Mesenchymal stem cell (in vitro differentiated cells and primary cell): ENCODE results near the gene OGFOD3. TPM values are rescaled to one million over a fixed set of nuclear protein-coding genes. Genes with fewer than 3 reads are reported as not detected.

Source experiments
- DNase-seq: peaks from one replicate; pipeline ENCODE4 v3.0.0-alpha.2; 2013
- H2AFZ ChIP-seq: one replicate; pipeline ENCODE4 v1.6.1; 2013; ENCODE audit warnings: low read depth, mild to moderate bottlenecking, control low read depth, inconsistent platforms, low read length, moderate library complexity
- H2AK5ac ChIP-seq: 2 replicates; pipeline ENCODE4 v1.6.1; 2013; ENCODE audit warnings: low read length, moderate library complexity, mild to moderate bottlenecking, inconsistent platforms; ENCODE audit not compliant: severe bottlenecking
- H2BK120ac ChIP-seq: one replicate; pipeline ENCODE4 v1.6.1; 2013; ENCODE audit warnings: low read depth, mild to moderate bottlenecking, inconsistent platforms, low read length, moderate library complexity
- H2BK12ac ChIP-seq, 2 experiments: one replicate each; pipeline ENCODE4 v1.6.1; 2013; ENCODE audit warnings: inconsistent platforms in 2 of 2, low read length in 2 of 2, mild to moderate bottlenecking in 2 of 2, moderate library complexity in 2 of 2, control low read depth in 1 of 2
- H2BK15ac ChIP-seq: one replicate; pipeline ENCODE4 v1.6.1; 2013; ENCODE audit warnings: mild to moderate bottlenecking, low read depth, inconsistent platforms; ENCODE audit not compliant: poor library complexity, severe bottlenecking
- H2BK5ac ChIP-seq: 2 replicates; pipeline ENCODE4 v1.6.1; 2013; ENCODE audit warnings: low read depth, mild to moderate bottlenecking, low read length, control low read depth, inconsistent platforms; ENCODE audit not compliant: poor library complexity, severe bottlenecking
- H3K14ac ChIP-seq, 2 experiments: one replicate each; pipeline ENCODE4 v1.6.1; 2013; ENCODE audit warnings: inconsistent platforms in 2 of 2, low read length in 2 of 2, control low read depth in 1 of 2, mild to moderate bottlenecking in 1 of 2, moderate library complexity in 1 of 2
- H3K18ac ChIP-seq, 2 experiments: one replicate each; pipeline ENCODE4 v1.6.1; 2013; ENCODE audit warnings: inconsistent platforms in 2 of 2, low read length in 2 of 2, control low read depth in 1 of 2, low read depth in 1 of 2, mild to moderate bottlenecking in 1 of 2
- H3K23ac ChIP-seq, 2 experiments: one replicate each; pipeline ENCODE4 v1.6.1; 2013; ENCODE audit warnings: inconsistent platforms in 2 of 2, low read length in 2 of 2, mild to moderate bottlenecking in 2 of 2, moderate library complexity in 2 of 2, control low read depth in 1 of 2
- H3K27ac ChIP-seq: 2 replicates; pipeline ENCODE4 v1.5.1; 2013; ENCODE audit warnings: mild to moderate bottlenecking, moderate library complexity, low read length, control low read depth, inconsistent platforms; ENCODE audit not compliant: poor library complexity, severe bottlenecking
- H3K27me3 ChIP-seq, 2 experiments: 2 replicates each; pipeline versions ENCODE4 v1.6.1 to v1.7.0; 2013; ENCODE audit warnings: low read length in 2 of 2, mild to moderate bottlenecking in 2 of 2, moderate library complexity in 2 of 2, control low read depth in 1 of 2, inconsistent platforms in 1 of 2; ENCODE audit not compliant: control insufficient read depth in 1 of 2, insufficient read depth in 1 of 2
- H3K36me3 ChIP-seq, 2 experiments: 2 replicates each; pipeline versions ENCODE4 v1.6.1 to v1.7.0; 2013; ENCODE audit warnings: low read length in 2 of 2, control low read depth in 1 of 2, inconsistent platforms in 1 of 2, low read depth in 1 of 2, mild to moderate bottlenecking in 1 of 2; ENCODE audit not compliant: insufficient read depth in 2 of 2, control insufficient read depth in 1 of 2
- H3K4ac ChIP-seq, 2 experiments: one replicate each; pipeline ENCODE4 v1.6.1; 2013; ENCODE audit warnings: inconsistent platforms in 2 of 2, low read length in 2 of 2, mild to moderate bottlenecking in 2 of 2, moderate library complexity in 2 of 2, control low read depth in 1 of 2, low read depth in 1 of 2
- H3K4me1 ChIP-seq: 2 replicates; pipeline ENCODE4 v1.6.1; 2013; ENCODE audit warnings: low read depth, low read length, control low read depth; ENCODE audit not compliant: control insufficient read depth, insufficient read depth
- H3K4me2 ChIP-seq: 2 replicates; pipeline ENCODE4 v1.6.1; 2013; ENCODE audit warnings: low read length, mild to moderate bottlenecking, inconsistent platforms; ENCODE audit not compliant: poor library complexity, severe bottlenecking
- H3K4me3 ChIP-seq, 2 experiments: 2 replicates each; pipeline versions ENCODE4 v1.5.1 to v1.7.0; 2013; ENCODE audit warnings: low read length in 2 of 2, mild to moderate bottlenecking in 2 of 2, control low read depth in 1 of 2, low read depth in 1 of 2; ENCODE audit not compliant: insufficient read depth in 1 of 2
- H3K79me1 ChIP-seq: replicated peaks from 2 replicates; pipeline ENCODE4 v1.6.1; 2013; ENCODE audit warnings: mild to moderate bottlenecking, control low read depth, low read length, inconsistent platforms; ENCODE audit not compliant: poor library complexity, severe bottlenecking
- H3K9ac ChIP-seq: 2 replicates; pipeline ENCODE4 v1.7.0; 2013; ENCODE audit warnings: mild to moderate bottlenecking, low read length, moderate library complexity
- H3K9me3 ChIP-seq: 2 replicates; pipeline ENCODE4 v1.7.0; 2013; ENCODE audit warnings: mild to moderate bottlenecking, low read length; ENCODE audit not compliant: control insufficient read depth
- H4K8ac ChIP-seq: one replicate; pipeline ENCODE4 v1.6.1; 2013; ENCODE audit warnings: inconsistent platforms, mild to moderate bottlenecking, low read length, moderate library complexity
- H4K91ac ChIP-seq: one replicate; pipeline ENCODE4 v1.6.1; 2013; ENCODE audit warnings: mild to moderate bottlenecking, low read length, inconsistent platforms
- WGBS: methylation state at CpG from one replicate; pipeline ENCODE4 v1.1.7; 2013; ENCODE audit warnings: mixed read lengths; 5-methylcytosine and 5-hydroxymethylcytosine counted together
- small RNA-seq: library from polyadenylated mRNA; stranded (forward); fragments of <200 nt; extraction: miRNeasy Mini kit (QIAGEN cat#:217004); gene quantifications from one replicate; pipeline ENCODE3, GENCODE V24; 2013; ENCODE audit warnings: low read depth

The OGFOD3 gene

GRCh38 chr17:82339634-82340580 lies 78.5 kb downstream of the OGFOD3 start:
- Histone ChIP-seq H3K27ac (peak overlapping the region; percentile 50), H3K4me1 (peaks cover 20% of the 10 kb centered on the region), H3K14ac (no peak overlapping the region), H2AK5ac (no peak overlapping the region), H4K91ac (peak overlapping the region; percentile 96), H2BK15ac (peak overlapping the region; percentile 67), H2BK120ac (peak overlapping the region; percentile 77), H3K4me2 (peak overlapping the region; percentile 63), H4K8ac (peak overlapping the region; percentile 94), H3K36me3 (peaks cover 0 to 3% of the 10 kb centered on the region in 2 experiments), H3K23ac (peak overlapping the region in 1 of 2 experiments; percentile 77), H3K79me1 (no peaks in the 10 kb centered on the region), H2BK5ac (no peak overlapping the region), H3K4me3 (peak overlapping the region in 1 of 2 experiments; percentile 75), H3K27me3 (peaks cover 0 to 12% of the 10 kb centered on the region in 2 experiments), H3K18ac (peak overlapping the region; percentile 75 to 97), H2BK12ac (peak overlapping the region; percentile 98 to 99), H3K9ac (peak overlapping the region; percentile 76), H2AFZ (peak overlapping the region; percentile 83), H3K4ac (peak overlapping the region; percentile 65 to 74), H3K9me3 (no peaks in the 10 kb centered on the region)
- no peak for DNase-seq
- WGBS = 74% methylated on average over 6 of the region's 10 CpGs

Small RNA genes lying within 50 kb of the gene (small RNA-seq; reads per million reads assigned to genes)
- not detected for gene RF00019
